ENCODE results near the gene CSK. TPM values are rescaled to one million over a fixed set of nuclear protein-coding genes. Genes with fewer than 3 reads are reported as not detected.

CSK gene
- total RNA-seq, 2 experiments from 2014 or later, result 272 to 282 TPM

- Mint-ChIP-seq H3K36me3 (ENCODE audit: low read depth) (no peaks in the 10 kb centered on the region), H3K4me3 (no peak overlapping the region), H3K27me3 (ENCODE audit: low read depth) (no peaks in the 10 kb centered on the region), H3K4me1 (ENCODE audit: low read depth) (no peaks in the 10 kb centered on the region), H3K9me3 (no peaks in the 10 kb centered on the region), H3K27ac (no peak overlapping the region)
- intact Hi-C loops (cut with micrococcal nuclease), result no loop called here
- DNase-seq, result no peak
- CTCF ChIA-PET, result no interaction called here
These were observed 27.2 kb upstream of the CSK start for GRCh38 chr15:74754593-74755215.

GRCh38 chr15:74758736-74759135, 23.1 kb upstream of the CSK start:
- DNase-seq, result no peak
- no peak overlapping the region for H3K4me3 Mint-ChIP-seq
- no peaks in the 10 kb centered on the region for H3K4me1 Mint-ChIP-seq (ENCODE audit: low read depth)
- CTCF ChIA-PET, result interaction anchor here (1.5 to 2.6 kb wide), 3 partner anchors 10 to 124 kb away, joined by 4 to 12 read pairs (median 10); no protein-coding TSS in a partner anchor
- H3K27me3 Mint-ChIP-seq (ENCODE audit: low read depth), result peaks cover 2% of the 10 kb centered on the region
- intact Hi-C loops (cut with micrococcal nuclease), result no loop called here
- H3K27ac Mint-ChIP-seq, result no peak overlapping the region
- no peaks in the 10 kb centered on the region for H3K9me3 Mint-ChIP-seq
- no peaks in the 10 kb centered on the region for H3K36me3 Mint-ChIP-seq (ENCODE audit: low read depth)

GRCh38 chr15:74762791-74763150, 19.1 kb upstream of the CSK start:
- intact Hi-C loops (cut with micrococcal nuclease), result no loop called here

GRCh38 chr15:74763416-74763815, 18.5 kb upstream of the CSK start:
- Mint-ChIP-seq H3K27ac (no peak overlapping the region), H3K36me3 (ENCODE audit: low read depth) (no peaks in the 10 kb centered on the region), H3K27me3 (ENCODE audit: low read depth) (peaks cover 2% of the 10 kb centered on the region), H3K4me1 (ENCODE audit: low read depth) (no peaks in the 10 kb centered on the region), H3K9me3 (no peaks in the 10 kb centered on the region), H3K4me3 (no peak overlapping the region)
- DNase-seq, result no peak
- intact Hi-C loops (cut with micrococcal nuclease), result no loop called here
- CTCF ChIA-PET, result interaction anchor here (1.5 to 1.7 kb wide), 2 partner anchors 12 to 128 kb away, joined by 3 to 8 read pairs; no protein-coding TSS in a partner anchor

More at GRCh38 chr15:74762791-74763150, 19.1 kb upstream of the CSK start:
- no peaks in the 10 kb centered on the region for H3K4me1 Mint-ChIP-seq (ENCODE audit: low read depth)
- no peaks in the 10 kb centered on the region for H3K9me3 Mint-ChIP-seq
- peaks cover 2% of the 10 kb centered on the region for H3K27me3 Mint-ChIP-seq (ENCODE audit: low read depth)
- CTCF ChIA-PET, result interaction anchor here (0.8 to 1.7 kb wide), 3 partner anchors 12 to 128 kb away, joined by 3 to 8 read pairs (median 3); no protein-coding TSS in a partner anchor
- no peaks in the 10 kb centered on the region for H3K36me3 Mint-ChIP-seq (ENCODE audit: low read depth)
- H3K4me3 Mint-ChIP-seq, result no peak overlapping the region
- no peak for DNase-seq
- no peak overlapping the region for H3K27ac Mint-ChIP-seq

GRCh38 chr15:74767167-74768098, 14.4 kb upstream of the CSK start:
- Mint-ChIP-seq H3K27me3 (ENCODE audit: low read depth) (peaks cover 2% of the 10 kb centered on the region), H3K27ac (no peak overlapping the region), H3K4me3 (no peak overlapping the region), H3K36me3 (ENCODE audit: low read depth) (no peaks in the 10 kb centered on the region), H3K4me1 (ENCODE audit: low read depth) (peaks cover 16% of the 10 kb centered on the region), H3K9me3 (no peaks in the 10 kb centered on the region)
- CTCF ChIA-PET, result interaction anchor here (0.7 to 26.8 kb wide), 16 partner anchors 8 to 396 kb away, joined by 3 to 1193 read pairs (median 12); partner anchors contain the start of genes CLK3, CSK and CYP1A1
- intact Hi-C loops (cut with micrococcal nuclease), result no loop called here
- no peak for DNase-seq

GRCh38 chr15:74768099-74768770, 13.6 kb upstream of the CSK start:
- Mint-ChIP-seq H3K36me3 (ENCODE audit: low read depth) (no peaks in the 10 kb centered on the region), H3K4me3 (no peak overlapping the region), H3K4me1 (ENCODE audit: low read depth) (peaks cover 18% of the 10 kb centered on the region), H3K27me3 (ENCODE audit: low read depth) (no peaks in the 10 kb centered on the region), H3K9me3 (no peaks in the 10 kb centered on the region), H3K27ac (no peak overlapping the region)
- no peak for DNase-seq
- intact Hi-C loops (cut with micrococcal nuclease), result no loop called here
- CTCF ChIA-PET, result interaction anchor here (0.7 to 26.8 kb wide), 26 partner anchors 8 to 397 kb away, joined by 3 to 1193 read pairs (median 6); partner anchors contain the start of genes CLK3, CSK and CYP1A1

- Mint-ChIP-seq H3K4me3 (no peak overlapping the region), H3K36me3 (ENCODE audit: low read depth) (no peaks in the 10 kb centered on the region), H3K9me3 (no peaks in the 10 kb centered on the region), H3K27me3 (ENCODE audit: low read depth) (no peaks in the 10 kb centered on the region), H3K4me1 (ENCODE audit: low read depth) (peaks cover 24% of the 10 kb centered on the region), H3K27ac (peak overlapping the region; percentile 25)
- CTCF ChIA-PET, result interaction anchor here (0.6 to 26.8 kb wide), 29 partner anchors 9 to 894 kb away, joined by 3 to 1193 read pairs (median 5); partner anchors contain the start of genes CLK3, CSK, CYP1A1 and SCAMP2
- peak; percentile 80 for DNase-seq
- intact Hi-C loops (cut with micrococcal nuclease), result loop anchor here (1.0 kb wide), 2 partner anchors 134 to 395 kb away; no protein-coding TSS in a partner anchor
These were observed 13.0 kb upstream of the CSK start for GRCh38 chr15:74768771-74769342.

- Mint-ChIP-seq H3K9me3 (no peaks in the 10 kb centered on the region), H3K27me3 (ENCODE audit: low read depth) (no peaks in the 10 kb centered on the region), H3K4me1 (ENCODE audit: low read depth) (peaks cover 29% of the 10 kb centered on the region), H3K27ac (no peak overlapping the region), H3K4me3 (no peak overlapping the region), H3K36me3 (ENCODE audit: low read depth) (no peaks in the 10 kb centered on the region)
- no peak for DNase-seq
- CTCF ChIA-PET, result interaction anchor here (0.6 to 26.8 kb wide), 36 partner anchors 10 to 895 kb away, joined by 3 to 1193 read pairs (median 4); partner anchors contain the start of genes CLK3, CSK, CYP1A1 and RPP25
- intact Hi-C loops (cut with micrococcal nuclease), result loop anchor here (1.0 to 2.0 kb wide), 3 partner anchors 73 to 395 kb away; partner anchors contain the start of gene ULK3
These were observed 12.3 kb upstream of the CSK start for GRCh38 chr15:74769463-74770025.

GRCh38 chr15:74770211-74770903, 11.5 kb upstream of the CSK start:
- Mint-ChIP-seq H3K9me3 (no peaks in the 10 kb centered on the region), H3K27ac (no peak overlapping the region), H3K27me3 (ENCODE audit: low read depth) (no peaks in the 10 kb centered on the region), H3K4me1 (ENCODE audit: low read depth) (peaks cover 34% of the 10 kb centered on the region), H3K4me3 (no peak overlapping the region), H3K36me3 (ENCODE audit: low read depth) (no peaks in the 10 kb centered on the region)
- no peak for DNase-seq
- CTCF ChIA-PET, result interaction anchor here (0.5 to 26.8 kb wide), 41 partner anchors 9 to 458 kb away, joined by 3 to 1193 read pairs (median 4); partner anchors contain the start of genes CLK3, CSK, CYP1A1 and FAM219B
- intact Hi-C loops (cut with micrococcal nuclease), result loop anchor here (2.0 kb wide), 1 partner anchor 72 kb away; the partner anchor contains the start of gene ULK3

GRCh38 chr15:74773329-74773728, 8.6 kb upstream of the CSK start:
- CTCF ChIA-PET, result interaction anchor here (0.7 to 26.8 kb wide), 8 partner anchors 18 to 189 kb away, joined by 3 to 1193 read pairs (median 8); partner anchors contain the start of genes CSK and ULK3
- no peaks in the 10 kb centered on the region for H3K9me3 Mint-ChIP-seq
- no peaks in the 10 kb centered on the region for H3K27me3 Mint-ChIP-seq (ENCODE audit: low read depth)
- no peak for DNase-seq
- H3K36me3 Mint-ChIP-seq (ENCODE audit: low read depth), result peaks cover 4% of the 10 kb centered on the region
- intact Hi-C loops (cut with micrococcal nuclease), result no loop called here
- peaks cover 64% of the 10 kb centered on the region for H3K4me1 Mint-ChIP-seq (ENCODE audit: low read depth)
- H3K27ac Mint-ChIP-seq, result peak overlapping the region; percentile 86
- H3K4me3 Mint-ChIP-seq, result no peak overlapping the region
